Lower leg skin (tissue), 4 donors: ENCODE data around the gene ZNF133. TPM values are rescaled to one million over a fixed set of nuclear protein-coding genes. Genes with fewer than 3 reads are reported as not detected.

Source experiments
- DNase-seq, 2 donors: peaks; one replicate each; pipeline ENCODE4 v3.0.0-alpha.2; 2019; ENCODE audit warnings: low spot score in 2 of 2
- H3K4me3 ChIP-seq: fragments of 200-600 bp; sonication (generic); 2 replicates; pipeline ENCODE4 v1.5.1; 2017; ENCODE audit warnings: mild to moderate bottlenecking, low read depth; ENCODE audit not compliant: poor library complexity, severe bottlenecking
- POLR2A ChIP-seq, 2 donors: fragments of 450-650 bp; IDR thresholded peaks; one replicate each; pipeline ENCODE4 v1.6.1; 2016 to 2017; ENCODE audit warnings: antibody characterized with exemption in 2 of 2, mild to moderate bottlenecking in 1 of 2, moderate library complexity in 1 of 2
- WGBS, 2 donors: methylation state at CpG; one replicate each; pipeline ENCODE4 v1.1.5; 2018; 5-methylcytosine and 5-hydroxymethylcytosine counted together
- intact Hi-C: fragments of 100-400 bp; cut with DNase I; formaldehyde crosslinking; loops from one replicate; pipeline ENCODE4 v1.15.0; 2023; ENCODE audit warnings: low total_unique reads
- total RNA-seq, 4 donors: library from RNA; depleted of rRNA; stranded (reverse); fragments of >200 nt; gene quantifications; one replicate each; pipeline ENCODE4 v1.1.0, GENCODE V29; 2016
- TF ChIP-seq, protein P1 (sequence below), 3 donors: fragments of 450-650 bp; IDR thresholded peaks; one replicate each; pipeline ENCODE4 v1.5.1; 2016; ENCODE audit warnings: antibody characterized with exemption in 3 of 3, mild to moderate bottlenecking in 3 of 3, moderate library complexity in 2 of 3

ZNF133 gene
- total RNA-seq, 4 donors from 2014 or later, result 14.3 to 27.8 (median 23.7) TPM

DNA sequence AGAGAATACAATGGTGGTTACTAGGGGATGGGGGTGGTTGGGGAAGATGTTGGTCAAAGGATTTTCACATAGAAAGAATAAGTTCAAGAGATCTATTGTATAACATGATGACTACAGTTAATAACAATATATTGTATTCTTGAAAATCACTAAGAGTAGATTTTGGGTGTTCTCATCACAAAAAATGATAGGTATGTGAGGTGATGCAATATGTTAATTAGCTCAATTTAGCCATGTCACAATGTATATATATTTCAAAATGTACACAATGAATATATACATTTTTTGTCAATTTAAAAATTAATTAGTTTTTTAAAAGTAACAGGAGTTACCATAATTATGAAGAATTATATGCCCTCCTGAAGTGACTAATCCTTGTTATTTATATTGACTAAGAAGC lies 22.3 kb downstream of the ZNF133 start:
- no peak for TF ChIP-seq POLR2A (IDR thresholded peaks at IDR 0.05)
- TF ChIP-seq, protein P1, sequence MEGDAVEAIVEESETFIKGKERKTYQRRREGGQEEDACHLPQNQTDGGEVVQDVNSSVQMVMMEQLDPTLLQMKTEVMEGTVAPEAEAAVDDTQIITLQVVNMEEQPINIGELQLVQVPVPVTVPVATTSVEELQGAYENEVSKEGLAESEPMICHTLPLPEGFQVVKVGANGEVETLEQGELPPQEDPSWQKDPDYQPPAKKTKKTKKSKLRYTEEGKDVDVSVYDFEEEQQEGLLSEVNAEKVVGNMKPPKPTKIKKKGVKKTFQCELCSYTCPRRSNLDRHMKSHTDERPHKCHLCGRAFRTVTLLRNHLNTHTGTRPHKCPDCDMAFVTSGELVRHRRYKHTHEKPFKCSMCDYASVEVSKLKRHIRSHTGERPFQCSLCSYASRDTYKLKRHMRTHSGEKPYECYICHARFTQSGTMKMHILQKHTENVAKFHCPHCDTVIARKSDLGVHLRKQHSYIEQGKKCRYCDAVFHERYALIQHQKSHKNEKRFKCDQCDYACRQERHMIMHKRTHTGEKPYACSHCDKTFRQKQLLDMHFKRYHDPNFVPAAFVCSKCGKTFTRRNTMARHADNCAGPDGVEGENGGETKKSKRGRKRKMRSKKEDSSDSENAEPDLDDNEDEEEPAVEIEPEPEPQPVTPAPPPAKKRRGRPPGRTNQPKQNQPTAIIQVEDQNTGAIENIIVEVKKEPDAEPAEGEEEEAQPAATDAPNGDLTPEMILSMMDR (IDR thresholded peaks at IDR 0.05), result no peak
- intact Hi-C loops, result no loop called here
- H3K4me3 ChIP-seq, result no peak overlapping the region
- DNase-seq, result no peak

DNA sequence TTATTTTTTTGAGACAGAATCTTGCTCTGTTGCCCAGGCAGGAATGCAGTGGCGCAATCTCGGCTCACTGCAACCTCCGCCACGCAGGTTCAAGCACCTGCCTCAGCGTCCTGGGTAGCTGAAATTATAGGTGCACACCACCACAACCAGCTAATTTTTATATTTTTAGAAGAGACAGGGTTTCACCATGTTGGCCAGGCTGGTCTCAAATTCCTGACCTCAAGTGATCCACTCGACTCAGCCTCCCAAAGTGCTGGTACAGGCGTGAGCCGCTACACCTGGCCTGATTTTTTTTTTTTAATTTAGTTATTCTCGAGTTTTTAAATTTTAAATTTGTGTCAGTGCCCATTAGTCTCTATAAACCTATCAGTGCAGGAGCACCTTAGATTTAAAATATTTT lies 24.4 kb downstream of the ZNF133 start:
- no peak overlapping the region for H3K4me3 ChIP-seq
- TF ChIP-seq, protein P1 (IDR thresholded peaks at IDR 0.05), result no peak
- TF ChIP-seq POLR2A (IDR thresholded peaks at IDR 0.05), result no peak
- 94 to 95% methylated on average over 9 of the region's 9 CpGs for WGBS, 2 donors
- DNase-seq, result no peak
- intact Hi-C loops, result no loop called here

DNA sequence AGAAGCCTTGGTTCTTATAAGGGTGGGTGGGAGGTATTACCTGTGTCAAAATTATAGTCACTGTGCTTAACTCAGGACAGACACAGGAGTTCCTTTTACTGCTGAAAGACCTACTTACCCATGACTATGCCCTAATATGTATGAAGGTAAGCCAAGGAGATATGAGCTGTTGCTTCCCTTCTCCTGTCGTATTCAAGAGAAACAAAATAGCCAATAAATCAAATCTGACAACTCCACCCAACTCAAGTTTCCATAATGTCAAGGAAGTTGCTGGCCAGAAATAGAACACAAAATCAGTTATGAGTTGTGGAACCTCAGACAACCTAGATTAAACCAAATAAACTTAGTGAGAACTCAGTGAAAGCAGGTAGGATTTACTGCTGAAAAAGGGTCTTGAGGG lies 25.1 kb downstream of the ZNF133 start:
- no peak overlapping the region for H3K4me3 ChIP-seq
- 40 to 46% methylated on average over 1 of the region's 1 CpG for WGBS, 2 donors
- DNase-seq, result no peak
- TF ChIP-seq, protein P1 (IDR thresholded peaks at IDR 0.05), result no peak
- TF ChIP-seq POLR2A (IDR thresholded peaks at IDR 0.05), result no peak
- intact Hi-C loops, result no loop called here

DNA sequence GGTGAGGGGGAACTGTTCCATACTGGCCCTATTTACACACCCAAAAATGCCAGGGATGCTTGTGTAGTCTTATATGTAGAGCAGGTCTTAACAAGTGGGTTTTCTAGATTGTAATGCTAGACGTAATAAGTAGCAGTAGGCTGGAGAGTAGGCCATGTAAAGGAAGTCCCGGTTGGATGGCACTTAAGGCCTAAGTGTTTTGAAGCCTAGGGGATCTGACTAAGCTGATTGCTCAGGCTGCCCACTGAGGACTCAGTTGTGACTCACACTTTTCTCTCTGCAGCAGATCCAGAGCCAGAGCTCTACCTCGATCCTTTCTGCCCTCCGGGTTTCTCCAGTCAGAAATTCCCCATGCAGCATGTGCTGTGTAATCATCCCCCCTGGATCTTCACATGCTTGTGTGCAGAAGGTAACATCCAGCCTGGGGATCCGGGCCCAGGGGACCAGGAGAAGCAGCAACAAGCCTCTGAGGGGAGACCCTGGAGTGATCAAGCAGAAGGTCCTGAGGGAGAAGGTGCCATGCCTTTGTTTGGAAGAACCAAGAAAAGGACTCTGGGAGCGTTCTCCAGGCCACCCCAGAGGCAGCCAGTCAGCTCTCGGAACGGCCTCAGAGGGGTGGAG lies 26.6 kb downstream of the ZNF133 start:
- intact Hi-C loops, result no loop called here
- TF ChIP-seq, protein P1 (IDR thresholded peaks at IDR 0.05), result no peak
- no peak for TF ChIP-seq POLR2A (IDR thresholded peaks at IDR 0.05)
- WGBS, 2 donors, result 74 to 89% methylated on average over 8 of the region's 8 CpGs
- DNase-seq, result no peak
- H3K4me3 ChIP-seq, result no peak overlapping the region

DNA sequence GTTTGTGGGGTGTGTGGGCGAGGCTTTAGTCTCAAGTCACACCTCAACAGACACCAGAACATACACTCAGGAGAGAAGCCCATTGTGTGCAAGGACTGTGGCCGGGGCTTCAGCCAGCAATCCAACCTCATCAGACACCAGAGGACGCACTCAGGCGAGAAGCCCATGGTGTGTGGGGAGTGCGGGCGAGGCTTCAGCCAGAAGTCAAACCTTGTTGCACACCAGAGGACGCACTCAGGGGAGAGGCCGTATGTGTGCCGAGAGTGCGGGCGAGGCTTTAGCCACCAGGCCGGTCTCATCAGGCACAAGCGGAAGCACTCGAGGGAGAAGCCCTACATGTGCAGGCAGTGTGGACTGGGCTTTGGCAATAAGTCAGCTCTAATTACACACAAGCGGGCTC lies 27.8 kb downstream of the ZNF133 start:
- no peak for DNase-seq
- TF ChIP-seq, protein P1 (IDR thresholded peaks at IDR 0.05), result no peak
- no peak for TF ChIP-seq POLR2A (IDR thresholded peaks at IDR 0.05)
- intact Hi-C loops, result no loop called here
- 95 to 99% methylated on average over 15 of the region's 15 CpGs for WGBS, 2 donors
- no peak overlapping the region for H3K4me3 ChIP-seq

DNA sequence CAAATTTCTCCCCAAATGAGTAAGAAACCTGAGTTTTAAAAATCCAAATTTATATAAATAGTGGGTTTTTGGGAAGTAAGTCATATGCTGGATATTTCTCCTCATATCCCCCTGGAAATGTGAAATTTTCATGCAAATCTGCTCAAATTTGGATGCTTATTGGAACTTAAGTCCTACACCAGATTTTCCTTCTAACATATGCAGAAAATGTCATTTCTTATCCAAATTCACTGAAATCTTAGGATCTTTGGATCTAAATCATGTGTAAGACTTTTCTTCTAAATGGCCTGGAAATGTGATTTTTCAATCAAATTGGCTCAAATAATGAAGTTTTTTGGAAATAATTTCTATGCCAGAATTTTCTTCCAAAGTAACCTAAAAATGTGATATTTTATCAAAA lies 33.0 kb downstream of the ZNF133 start:
- TF ChIP-seq POLR2A (IDR thresholded peaks at IDR 0.05), result no peak
- TF ChIP-seq, protein P1 (IDR thresholded peaks at IDR 0.05), result no peak
- no peak for DNase-seq
- intact Hi-C loops, result no loop called here
- no peak overlapping the region for H3K4me3 ChIP-seq
